ENCODE measurements around the gene C13orf46. TPM values are rescaled to one million over a fixed set of nuclear protein-coding genes. Genes with fewer than 3 reads are reported as not detected.

The C13orf46 gene
- polyA plus RNA-seq, 2 of the 4 experiments (the other 2 are of a cell fraction), result 0.05 to 0.13 TPM

DNA sequence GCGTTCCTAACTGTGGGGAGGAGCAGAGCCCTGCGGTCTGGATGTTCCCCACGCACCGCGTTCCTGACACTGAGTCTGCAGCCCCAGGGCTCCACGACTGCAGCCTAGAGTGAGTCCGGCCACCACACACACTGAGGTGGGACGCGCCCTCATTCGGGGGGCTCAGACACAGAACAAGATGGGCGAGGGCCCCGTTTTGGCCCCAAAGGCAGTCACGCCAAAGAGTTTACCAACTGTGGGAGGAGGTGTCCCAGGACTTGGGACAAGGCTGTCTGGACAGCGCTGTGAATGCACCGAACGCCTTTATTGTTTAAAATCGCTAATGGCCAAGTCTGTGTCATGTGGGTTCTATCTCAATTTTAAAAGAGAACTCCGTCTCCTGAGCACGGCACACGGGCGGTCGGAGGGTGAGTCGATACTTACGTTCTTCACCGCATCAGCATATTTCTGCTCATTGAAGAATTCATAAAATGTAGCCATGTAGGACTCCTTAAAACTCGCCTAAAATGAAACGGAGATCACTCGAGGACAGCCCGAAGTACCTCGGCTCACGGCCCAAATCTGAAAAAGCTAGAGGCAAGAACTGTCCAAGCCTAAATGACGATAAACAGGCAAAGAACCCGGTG is 35.2 kb upstream of the C13orf46 start:
- Histone ChIP-seq H3K4me2 (no peak overlapping the region), H3K9me3 (no peaks in the 10 kb centered on the region), H3K4me3 (no peak overlapping the region), H3K27ac (no peak overlapping the region), H3K4me1 (no peaks in the 10 kb centered on the region)
- no peak for FAIRE-seq
- CTCF ChIA-PET, result no interaction called here
- 93% methylated on average over 26 of the region's 33 CpGs for WGBS (ENCODE audit: missing lambda C conversion rate)
- no peak for ATAC-seq
- DNase-seq (ENCODE audit: low read depth in 1 of 2, low spot score in 1 of 2), result no peak
- POLR2A ChIA-PET, result no interaction called here
- no peak for TF ChIP-seq POLR2AphosphoS2 (conservative IDR thresholded peaks at IDR 0.05; ENCODE audit: low read length)
- TF ChIP-seq MAFK (IDR thresholded peaks at IDR 0.05; ENCODE audit: partially characterized antibody), result peak; percentile 47

DNA sequence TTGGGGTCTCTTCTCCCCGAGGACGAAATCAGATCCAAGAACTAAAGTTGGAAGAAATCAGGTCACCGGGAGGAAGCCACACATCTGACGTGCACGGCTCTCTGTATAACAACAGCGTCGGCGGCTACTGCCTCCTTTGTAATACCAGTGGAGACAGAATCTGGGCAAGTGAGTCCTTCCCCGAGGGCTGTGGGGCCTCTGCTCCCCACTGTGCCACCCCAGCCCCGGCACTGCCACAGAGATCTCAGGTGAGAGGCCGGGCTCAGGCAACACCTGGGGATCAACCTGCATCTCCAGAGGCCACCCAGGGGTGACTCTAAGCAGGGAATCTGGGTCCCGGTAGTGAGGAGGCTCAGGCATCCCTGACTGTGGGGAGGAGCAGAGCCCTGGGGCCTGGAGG is 33.7 kb upstream of the C13orf46 start:
- Histone ChIP-seq H3K4me2 (no peak overlapping the region), H3K4me3 (no peak overlapping the region), H3K4me1 (no peaks in the 10 kb centered on the region), H3K27ac (no peak overlapping the region), H3K9me3 (no peaks in the 10 kb centered on the region)
- ChIA-PET POLR2A (no interaction called here), CTCF (no interaction called here)
- DNase-seq (ENCODE audit: low read depth in 1 of 2, low spot score in 1 of 2) (no peak), ATAC-seq (no peak), FAIRE-seq (no peak)
- 94% methylated on average over 9 of the region's 12 CpGs for WGBS (ENCODE audit: missing lambda C conversion rate)
- TF ChIP-seq HOXA7 (CRISPR knock-in tag; IDR thresholded peaks at IDR 0.05) (no peak), FOXS1 (CRISPR knock-in tag; IDR thresholded peaks at IDR 0.05) (no peak), USF2 (IDR thresholded peaks at IDR 0.05) (no peak), PHF8 (IDR thresholded peaks at IDR 0.05; ENCODE audit: borderline replicate concordance, low read depth) (no peak), HEYL (CRISPR knock-in tag; IDR thresholded peaks at IDR 0.05) (no peak), FOSL2 (IDR thresholded peaks at IDR 0.05) (no peak), FOSL2 (CRISPR knock-in tag; IDR thresholded peaks at IDR 0.05) (no peak), HOXB5 (CRISPR knock-in tag; IDR thresholded peaks at IDR 0.05) (no peak), ZSCAN20 (CRISPR knock-in tag; IDR thresholded peaks at IDR 0.05) (no peak), EHF (CRISPR knock-in tag; IDR thresholded peaks at IDR 0.05) (no peak), RARB (CRISPR knock-in tag; IDR thresholded peaks at IDR 0.05) (no peak), NR3C1 (IDR thresholded peaks at IDR 0.05) (no peak), HDAC2 (IDR thresholded peaks at IDR 0.05) (no peak), HMGXB4 (CRISPR knock-in tag; IDR thresholded peaks at IDR 0.05; ENCODE audit: borderline replicate concordance) (no peak), MYC (IDR thresholded peaks at IDR 0.05; ENCODE audit: borderline replicate concordance, low read length) (no peak), ELK1 (IDR thresholded peaks at IDR 0.05; ENCODE audit: low read depth, low read length) (no peak), NPAS2 (CRISPR knock-in tag; IDR thresholded peaks at IDR 0.05; ENCODE audit: borderline replicate concordance) (no peak)
- TF ChIP-seq, protein P1, sequence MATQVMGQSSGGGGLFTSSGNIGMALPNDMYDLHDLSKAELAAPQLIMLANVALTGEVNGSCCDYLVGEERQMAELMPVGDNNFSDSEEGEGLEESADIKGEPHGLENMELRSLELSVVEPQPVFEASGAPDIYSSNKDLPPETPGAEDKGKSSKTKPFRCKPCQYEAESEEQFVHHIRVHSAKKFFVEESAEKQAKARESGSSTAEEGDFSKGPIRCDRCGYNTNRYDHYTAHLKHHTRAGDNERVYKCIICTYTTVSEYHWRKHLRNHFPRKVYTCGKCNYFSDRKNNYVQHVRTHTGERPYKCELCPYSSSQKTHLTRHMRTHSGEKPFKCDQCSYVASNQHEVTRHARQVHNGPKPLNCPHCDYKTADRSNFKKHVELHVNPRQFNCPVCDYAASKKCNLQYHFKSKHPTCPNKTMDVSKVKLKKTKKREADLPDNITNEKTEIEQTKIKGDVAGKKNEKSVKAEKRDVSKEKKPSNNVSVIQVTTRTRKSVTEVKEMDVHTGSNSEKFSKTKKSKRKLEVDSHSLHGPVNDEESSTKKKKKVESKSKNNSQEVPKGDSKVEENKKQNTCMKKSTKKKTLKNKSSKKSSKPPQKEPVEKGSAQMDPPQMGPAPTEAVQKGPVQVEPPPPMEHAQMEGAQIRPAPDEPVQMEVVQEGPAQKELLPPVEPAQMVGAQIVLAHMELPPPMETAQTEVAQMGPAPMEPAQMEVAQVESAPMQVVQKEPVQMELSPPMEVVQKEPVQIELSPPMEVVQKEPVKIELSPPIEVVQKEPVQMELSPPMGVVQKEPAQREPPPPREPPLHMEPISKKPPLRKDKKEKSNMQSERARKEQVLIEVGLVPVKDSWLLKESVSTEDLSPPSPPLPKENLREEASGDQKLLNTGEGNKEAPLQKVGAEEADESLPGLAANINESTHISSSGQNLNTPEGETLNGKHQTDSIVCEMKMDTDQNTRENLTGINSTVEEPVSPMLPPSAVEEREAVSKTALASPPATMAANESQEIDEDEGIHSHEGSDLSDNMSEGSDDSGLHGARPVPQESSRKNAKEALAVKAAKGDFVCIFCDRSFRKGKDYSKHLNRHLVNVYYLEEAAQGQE (IDR thresholded peaks at IDR 0.05), result no peak
- TF ChIP-seq, protein P2, sequence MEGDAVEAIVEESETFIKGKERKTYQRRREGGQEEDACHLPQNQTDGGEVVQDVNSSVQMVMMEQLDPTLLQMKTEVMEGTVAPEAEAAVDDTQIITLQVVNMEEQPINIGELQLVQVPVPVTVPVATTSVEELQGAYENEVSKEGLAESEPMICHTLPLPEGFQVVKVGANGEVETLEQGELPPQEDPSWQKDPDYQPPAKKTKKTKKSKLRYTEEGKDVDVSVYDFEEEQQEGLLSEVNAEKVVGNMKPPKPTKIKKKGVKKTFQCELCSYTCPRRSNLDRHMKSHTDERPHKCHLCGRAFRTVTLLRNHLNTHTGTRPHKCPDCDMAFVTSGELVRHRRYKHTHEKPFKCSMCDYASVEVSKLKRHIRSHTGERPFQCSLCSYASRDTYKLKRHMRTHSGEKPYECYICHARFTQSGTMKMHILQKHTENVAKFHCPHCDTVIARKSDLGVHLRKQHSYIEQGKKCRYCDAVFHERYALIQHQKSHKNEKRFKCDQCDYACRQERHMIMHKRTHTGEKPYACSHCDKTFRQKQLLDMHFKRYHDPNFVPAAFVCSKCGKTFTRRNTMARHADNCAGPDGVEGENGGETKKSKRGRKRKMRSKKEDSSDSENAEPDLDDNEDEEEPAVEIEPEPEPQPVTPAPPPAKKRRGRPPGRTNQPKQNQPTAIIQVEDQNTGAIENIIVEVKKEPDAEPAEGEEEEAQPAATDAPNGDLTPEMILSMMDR (IDR thresholded peaks at IDR 0.05), result no peak
